PC-9 (cell line): Measurements from ENCODE around the gene PKNOX2. TPM values are rescaled to one million over a fixed set of nuclear protein-coding genes. Genes with fewer than 3 reads are reported as not detected.

Experiments
- BruUV-seq: library from RNA; stranded (reverse); fragments of 400-500 nt; replicated peaks from 2 replicates; lab custom pipeline; 2021; lab: Mats Ljungman, UMichigan
- CTCF ChIA-PET: fragments of 300-600 bp; sonication (Branson Sonifier 250); formaldehyde crosslinking; loops from one replicate; lab custom pipeline; 2022; ENCODE audit warnings: antibody characterized with exemption; lab: Charles Lee
- POLR2A ChIA-PET: fragments of 300-600 bp; sonication (Branson Sonifier 250); formaldehyde crosslinking; loops from one replicate; lab custom pipeline; 2022; ENCODE audit warnings: antibody characterized with exemption; ENCODE audit not compliant: unreplicated experiment; lab: Charles Lee
- DNase-seq, 2 experiments: peaks; one replicate each; pipeline versions ENCODE4 v3.0.0 to v3.0.0-alpha.2; 2015 to 2022; ENCODE audit warnings: mixed read lengths in 1 of 2
- H2AFZ ChIP-seq: fragments of 200-600 bp; sonication (generic); 2 replicates; pipeline ENCODE4 v1.8.1; 2017; ENCODE audit warnings: antibody characterized with exemption
- H3F3A ChIP-seq: fragments of 200-600 bp; sonication (generic); 2 replicates; pipeline ENCODE4 v1.8.1; 2017; ENCODE audit warnings: antibody characterized with exemption, mild to moderate bottlenecking, low read depth; ENCODE audit not compliant: insufficient read depth
- H3K27ac ChIP-seq: fragments of 200-600 bp; sonication (generic); 2 replicates; pipeline ENCODE4 v1.6.1; 2016; ENCODE audit warnings: mixed run types
- H3K27me3 ChIP-seq: fragments of 200-600 bp; sonication (generic); 2 replicates; pipeline ENCODE4 v1.6.1; 2016; ENCODE audit warnings: low read depth, mixed run types; ENCODE audit not compliant: insufficient read depth
- H3K36me3 ChIP-seq: fragments of 200-600 bp; sonication (generic); 2 replicates; pipeline ENCODE4 v1.6.1; 2016; ENCODE audit warnings: low read depth, mixed run types
- H3K4me1 ChIP-seq: fragments of 200-600 bp; sonication (generic); replicated peaks from 2 replicates; pipeline ENCODE4 v1.6.1; 2016; ENCODE audit warnings: mixed run types; ENCODE audit not compliant: insufficient read depth
- H3K4me2 ChIP-seq: fragments of 200-600 bp; sonication (generic); 2 replicates; pipeline ENCODE4 v1.6.1; 2017; ENCODE audit warnings: mixed run types
- H3K4me3 ChIP-seq: fragments of 200-600 bp; sonication (generic); 2 replicates; pipeline ENCODE4 v1.6.1; 2016; ENCODE audit warnings: mixed run types
- H3K79me2 ChIP-seq: fragments of 200-600 bp; sonication (generic); 2 replicates; pipeline ENCODE4 v1.6.1; 2017; ENCODE audit warnings: low read depth, mixed run types
- H3K9me2 ChIP-seq: fragments of 200-600 bp; sonication (generic); 2 replicates; pipeline ENCODE4 v1.8.1; 2017; ENCODE audit warnings: mild to moderate bottlenecking; ENCODE audit not compliant: insufficient read depth
- H3K9me3 ChIP-seq: fragments of 200-600 bp; sonication (generic); 2 replicates; pipeline ENCODE4 v1.8.1; 2016; ENCODE audit warnings: low read depth; ENCODE audit not compliant: insufficient read depth
- H4K20me1 ChIP-seq: fragments of 200-600 bp; sonication (generic); 2 replicates; pipeline ENCODE4 v1.8.1; 2017; ENCODE audit not compliant: insufficient read depth
- CTCF ChIP-seq: fragments of 200-600 bp; sonication (generic); conservative IDR thresholded peaks from 2 replicates; pipeline ENCODE4 v1.6.1; 2017; ENCODE audit warnings: mixed run types, antibody characterized with exemption, mild to moderate bottlenecking, moderate library complexity
- EZH2 ChIP-seq: fragments of 200-600 bp; sonication (generic); IDR thresholded peaks from 2 replicates; pipeline ENCODE4 v1.8.0; 2017; ENCODE audit warnings: antibody characterized with exemption, low read depth
- intact Hi-C: fragments of 100-400 bp; cut with micrococcal nuclease; formaldehyde crosslinking; loops from one replicate; pipeline ENCODE4 v1.10.0; 2022; ENCODE audit not compliant: unreplicated experiment
- total RNA-seq: library from RNA; stranded (reverse); gene quantifications from 2 replicates; pipeline ENCODE4 v1.2.3, GENCODE V29; 2021

The PKNOX2 gene
- total RNA-seq, 1 experiment from 2014 or later: not detected

- ChIA-PET POLR2A (no interaction called here), CTCF (no interaction called here)
- H3K4me3 ChIP-seq: no peak overlapping the region
These were observed 59.4 kb downstream of the PKNOX2 start for GRCh38 chr11:125223901-125224361.

GRCh38 chr11:125224391-125225021 lies 60.0 kb downstream of the PKNOX2 start:
- ChIA-PET POLR2A (no interaction called here), CTCF (no interaction called here)
- Histone ChIP-seq H3K4me3 (no peak overlapping the region), H3F3A (no peaks in the 10 kb centered on the region), H3K9me3 (no peaks in the 10 kb centered on the region), H2AFZ (no peak overlapping the region), H3K9me2 (no peaks in the 10 kb centered on the region; the same call in 1 of the 2 replicates), H3K4me1 (no peaks in the 10 kb centered on the region), H3K27me3 (0 out of 2 replicates have a peak, but pooled peaks cover 7% of the 10 kb centered on the region), H4K20me1 (0 out of 2 replicates have a peak, but pooled peaks cover 3% of the 10 kb centered on the region), H3K36me3 (no peaks in the 10 kb centered on the region), H3K4me2 (no peak overlapping the region), H3K79me2 (no peaks in the 10 kb centered on the region), H3K27ac (no peak overlapping the region)
- no TSS peak for BruUV-seq
- intact Hi-C loops: no loop called here
- DNase-seq: no peak
- TF ChIP-seq EZH2 (no peak), CTCF (no peak; the same call in 1 of the 2 replicates)

More at GRCh38 chr11:125223901-125224361, 59.4 kb downstream of the PKNOX2 start:
- TF ChIP-seq CTCF: no peak
- no peak for TF ChIP-seq EZH2
- no peak for DNase-seq
- Histone ChIP-seq H3K4me1 (no peaks in the 10 kb centered on the region), H3K9me3 (no peaks in the 10 kb centered on the region), H3K9me2 (no peaks in the 10 kb centered on the region; the same call in 1 of the 2 replicates), H3K27ac (no peak overlapping the region), H4K20me1 (0 out of 2 replicates have a peak, but pooled peaks cover 3% of the 10 kb centered on the region), H3F3A (no peaks in the 10 kb centered on the region), H3K4me2 (no peak overlapping the region), H3K27me3 (0 out of 2 replicates have a peak, but pooled peaks cover 7% of the 10 kb centered on the region), H3K36me3 (no peaks in the 10 kb centered on the region), H3K79me2 (no peaks in the 10 kb centered on the region), H2AFZ (no peak overlapping the region)
- no TSS peak for BruUV-seq
- intact Hi-C loops: no loop called here

GRCh38 chr11:125225401-125225800 lies 60.9 kb downstream of the PKNOX2 start:
- Histone ChIP-seq H3K27me3 (no peaks in the 10 kb centered on the region), H2AFZ (no peak overlapping the region), H3K36me3 (no peaks in the 10 kb centered on the region), H3K4me2 (no peak overlapping the region), H3K9me3 (no peaks in the 10 kb centered on the region), H3K4me1 (no peaks in the 10 kb centered on the region), H3K4me3 (no peak overlapping the region), H3F3A (no peaks in the 10 kb centered on the region), H3K9me2 (no peaks in the 10 kb centered on the region), H3K79me2 (no peaks in the 10 kb centered on the region), H4K20me1 (0 out of 2 replicates have a peak, but pooled peaks cover 3% of the 10 kb centered on the region), H3K27ac (no peak overlapping the region)
- no TSS peak for BruUV-seq
- CTCF ChIA-PET: no interaction called here
- POLR2A ChIA-PET: no interaction called here
- DNase-seq: no peak
- no peak for TF ChIP-seq CTCF
- TF ChIP-seq EZH2: no peak
- intact Hi-C loops: no loop called here
